Stimulated activated CD8-positive, alpha-beta memory T cell treated with anti-CD3 and anti-CD28 coated beads, Interleukin-4, amount 100 ng/mL, for 24 hours (primary cell): ENCODE results near the gene RRP36.

Experiments
- DNase-seq: peaks from one replicate; pipeline ENCODE4 v3.0.0-alpha.2; 2020; ENCODE audit warnings: low read depth

The RRP36 gene

DNA sequence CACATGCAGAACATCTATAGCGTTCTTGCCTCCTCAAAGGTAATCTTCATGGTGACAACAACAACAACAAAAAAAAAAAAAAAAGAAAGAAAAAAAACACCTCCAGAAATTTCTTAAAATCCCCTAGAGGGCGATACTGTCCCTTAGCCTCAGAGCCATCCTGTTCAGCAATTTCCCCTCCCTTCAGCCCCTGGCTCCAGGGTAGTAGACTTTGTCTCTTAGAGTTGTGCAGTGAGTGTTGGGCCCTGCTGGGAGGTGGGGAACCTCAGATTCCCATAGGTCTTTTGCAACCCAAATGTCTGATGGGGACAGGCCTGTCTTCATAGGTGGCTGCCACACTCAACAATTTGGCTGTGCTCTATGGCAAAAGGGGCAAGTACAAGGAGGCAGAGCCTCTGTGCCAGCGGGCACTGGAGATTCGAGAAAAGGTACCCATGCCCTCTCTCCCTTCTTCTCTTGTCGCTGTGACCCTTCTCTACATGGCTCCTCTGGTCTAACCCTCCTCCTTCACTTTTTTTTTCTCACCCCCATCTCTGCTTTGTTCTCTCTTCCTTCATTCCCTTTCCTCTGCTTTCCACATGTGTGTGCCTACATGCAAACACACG, 48.7 kb downstream of the RRP36 start:
- DNase-seq = no peak

- DNase-seq = no peak
Measured at GRCh38 chr6:43074847-43075669, 53.6 kb downstream of the RRP36 start.

GRCh38 chr6:43075670-43076463, 54.4 kb downstream of the RRP36 start, which contains the start of gene PTK7:
TSS of gene PTK7 (plus strand) at chr6:43076314. CDS start at chr6:43076489, 175 bp downstream.
- DNase-seq = no peak

- DNase-seq = no peak
Measured at GRCh38 chr6:43076464-43077332, 55.3 kb downstream of the RRP36 start.

GRCh38 chr6:43077333-43077809, 55.9 kb downstream of the RRP36 start:
- DNase-seq = no peak

- DNase-seq = no peak
Measured at GRCh38 chr6:43077981-43078511, 56.6 kb downstream of the RRP36 start.

DNA sequence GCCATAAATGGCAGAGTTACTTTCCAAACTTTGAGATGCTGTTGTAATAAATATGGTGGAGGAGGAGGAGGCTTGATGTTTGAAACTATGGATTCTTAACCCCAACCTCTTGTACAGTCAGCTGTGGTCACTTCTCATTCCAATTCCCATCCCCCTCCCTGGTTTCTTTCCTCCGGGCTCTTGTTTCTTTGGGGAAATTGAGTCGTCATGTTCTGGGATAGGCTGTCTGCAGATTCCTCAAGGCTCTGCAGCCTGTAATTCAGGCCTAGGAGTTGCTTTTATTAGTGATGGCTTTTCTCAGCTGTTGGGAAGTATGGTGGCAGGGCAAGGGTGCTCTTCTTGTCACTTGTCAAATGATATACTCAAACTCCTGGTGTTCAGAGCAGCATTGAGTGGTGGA, 57.3 kb downstream of the RRP36 start:
- no peak for DNase-seq
